GM18517 (cell line): ENCODE results near the gene PPP4R2.

Experiments
- ATAC-seq: cut with Tn5 transposase; IDR thresholded peaks from one replicate; pipeline ENCODE4 v1.9.1; 2021; ENCODE audit warnings: mild to moderate bottlenecking, moderate library complexity; ENCODE audit not compliant: unreplicated experiment

Gene PPP4R2

GRCh38 chr3:73107676-73108187 lies 111.1 kb downstream of the PPP4R2 start:
- ATAC-seq = no peak

- ATAC-seq = no peak
Measured at GRCh38 chr3:73108750-73109149, 112.1 kb downstream of the PPP4R2 start.

GRCh38 chr3:73110530-73110929 lies 113.9 kb downstream of the PPP4R2 start:
- ATAC-seq = no peak

GRCh38 chr3:73114711-73115110 lies 118.1 kb downstream of the PPP4R2 start:
- no peak for ATAC-seq

- no peak for ATAC-seq
Measured at GRCh38 chr3:73115806-73116205, 119.2 kb downstream of the PPP4R2 start.
